IPS-20b (cell line): ENCODE measurements around the gene COX19.
"Not testable (repeated sequence)": the region's sequence is repeated elsewhere in the genome, so short reads cannot be mapped to it uniquely, and the experiment has no call there.

Experiments
- H3K27ac ChIP-seq: one replicate; pipeline ENCODE4 v1.5.1; 2013; ENCODE audit warnings: low read length
- H3K27me3 ChIP-seq: 2 replicates; pipeline ENCODE4 v1.6.1; 2013; ENCODE audit warnings: mild to moderate bottlenecking, low read length, inconsistent platforms; ENCODE audit not compliant: insufficient read depth
- H3K36me3 ChIP-seq: 2 replicates; pipeline ENCODE4 v1.6.1; 2013; ENCODE audit warnings: low read depth, mild to moderate bottlenecking, inconsistent platforms, low read length, moderate library complexity; ENCODE audit not compliant: insufficient read depth
- H3K4me1 ChIP-seq: 2 replicates; pipeline ENCODE4 v1.6.1; 2013; ENCODE audit warnings: mild to moderate bottlenecking, control low read depth, inconsistent platforms, low read length, moderate library complexity; ENCODE audit not compliant: insufficient read depth
- H3K4me3 ChIP-seq: 2 replicates; pipeline ENCODE4 v1.5.1; 2013; ENCODE audit warnings: mild to moderate bottlenecking, low read length, inconsistent platforms
- H3K9ac ChIP-seq: 2 replicates; pipeline ENCODE4 v1.6.1; 2013; ENCODE audit warnings: low read depth, mild to moderate bottlenecking, inconsistent platforms, low read length, moderate library complexity
- H3K9me3 ChIP-seq: 2 replicates; pipeline ENCODE4 v1.6.1; 2013; ENCODE audit warnings: mild to moderate bottlenecking, low read depth, low read length, inconsistent platforms; ENCODE audit not compliant: insufficient read depth

The COX19 gene

GRCh38 chr7:968205-969105 is 6.9 kb downstream of the COX19 start:
- Histone ChIP-seq H3K36me3 (peaks cover 53% of the 10 kb centered on the region), H3K4me3 (no peak overlapping the region), H3K27ac (no peak overlapping the region), H3K4me1 (no peaks in the 10 kb centered on the region; the same call in 1 of the 2 replicates), H3K9me3 (no peaks in the 10 kb centered on the region), H3K9ac (no peak overlapping the region), H3K27me3 (no peaks in the 10 kb centered on the region)

GRCh38 chr7:967361-968082 is 7.8 kb downstream of the COX19 start:
- H3K4me1 ChIP-seq = no peaks in the 10 kb centered on the region; the same call in 1 of the 2 replicates
- H3K27ac ChIP-seq = no peak overlapping the region
- H3K9ac ChIP-seq = no peak overlapping the region
- H3K27me3 ChIP-seq = no peaks in the 10 kb centered on the region
- no peak overlapping the region for H3K4me3 ChIP-seq
- H3K36me3 ChIP-seq = peaks cover 44% of the 10 kb centered on the region
- H3K9me3 ChIP-seq = no peaks in the 10 kb centered on the region

- H3K27me3 ChIP-seq = no peaks in the 10 kb centered on the region
- no peaks in the 10 kb centered on the region; the same call in 1 of the 2 replicates for H3K4me1 ChIP-seq
- H3K36me3 ChIP-seq = peaks cover 36% of the 10 kb centered on the region
- no peaks in the 10 kb centered on the region for H3K9me3 ChIP-seq
- H3K9ac ChIP-seq = no peak overlapping the region
- no peak overlapping the region for H3K27ac ChIP-seq
- no peak overlapping the region for H3K4me3 ChIP-seq
These were observed 8.9 kb downstream of the COX19 start for GRCh38 chr7:966291-967069.

GRCh38 chr7:964401-965231 is 10.7 kb downstream of the COX19 start:
- Histone ChIP-seq H3K9ac (no peak overlapping the region), H3K4me3 (no peak overlapping the region)

GRCh38 chr7:963236-964078 is 11.9 kb downstream of the COX19 start:
- Histone ChIP-seq H3K27me3 (no peaks in the 10 kb centered on the region), H3K27ac (no peak overlapping the region), H3K9ac (no peak overlapping the region), H3K9me3 (no peaks in the 10 kb centered on the region), H3K4me3 (no peak overlapping the region), H3K4me1 (no peaks in the 10 kb centered on the region; the same call in 1 of the 2 replicates), H3K36me3 (peaks cover 13% of the 10 kb centered on the region)

More at GRCh38 chr7:964401-965231, 10.7 kb downstream of the COX19 start:
- Histone ChIP-seq H3K9me3 (no peaks in the 10 kb centered on the region), H3K27ac (no peak overlapping the region), H3K4me1 (no peaks in the 10 kb centered on the region; the same call in 1 of the 2 replicates), H3K36me3 (peaks cover 25% of the 10 kb centered on the region), H3K27me3 (no peaks in the 10 kb centered on the region)

- Histone ChIP-seq H3K4me3 (no peak overlapping the region), H3K36me3 (peaks cover 4% of the 10 kb centered on the region; the same call in 1 of the 2 replicates), H3K4me1 (no peaks in the 10 kb centered on the region; the same call in 1 of the 2 replicates), H3K9ac (no peak overlapping the region), H3K27ac (no peak overlapping the region), H3K27me3 (no peaks in the 10 kb centered on the region), H3K9me3 (no peaks in the 10 kb centered on the region)
These were observed 12.8 kb downstream of the COX19 start for GRCh38 chr7:962401-963081.

- Histone ChIP-seq H3K4me1 (no peaks in the 10 kb centered on the region; the same call in 1 of the 2 replicates), H3K36me3 (no peaks in the 10 kb centered on the region; the same call in 1 of the 2 replicates), H3K27ac (no peak overlapping the region), H3K4me3 (no peak overlapping the region), H3K27me3 (no peaks in the 10 kb centered on the region), H3K9ac (no peak overlapping the region), H3K9me3 (no peaks in the 10 kb centered on the region)
These were observed 13.6 kb downstream of the COX19 start for GRCh38 chr7:961546-962400.

GRCh38 chr7:960972-961371 is 14.4 kb downstream of the COX19 start:
- not testable (repeated sequence) for H3K9me3 ChIP-seq, H3K27me3 ChIP-seq, H3K4me1 ChIP-seq, H3K4me3 ChIP-seq, H3K9ac ChIP-seq, H3K36me3 ChIP-seq, H3K27ac ChIP-seq

GRCh38 chr7:960269-960871 is 15.0 kb downstream of the COX19 start:
- H3K9me3 ChIP-seq = no peaks in the 10 kb centered on the region
- peaks cover 9% of the 10 kb centered on the region for H3K27me3 ChIP-seq
- H3K36me3 ChIP-seq = no peaks in the 10 kb centered on the region
- H3K27ac ChIP-seq = no peak overlapping the region
- no peak overlapping the region for H3K9ac ChIP-seq
- no peak overlapping the region for H3K4me3 ChIP-seq
- no peaks in the 10 kb centered on the region; the same call in 1 of the 2 replicates for H3K4me1 ChIP-seq
